OCI-LY7 (cell line): ENCODE results near the gene ZNF423. TPM values are rescaled to one million over a fixed set of nuclear protein-coding genes. Genes with fewer than 3 reads are reported as not detected.

Experiments used
- BruUV-seq: library from RNA; stranded (reverse); fragments of 400-500 nt; replicated peaks from 2 replicates; lab custom pipeline; 2021; lab: Mats Ljungman, UMichigan
- CTCF ChIA-PET: fragments of 300-600 bp; sonication (Branson Sonifier 250); formaldehyde crosslinking; loops from one replicate; lab custom pipeline; 2022; ENCODE audit warnings: antibody characterized with exemption; ENCODE audit not compliant: unreplicated experiment; lab: Charles Lee
- POLR2A ChIA-PET: fragments of 300-600 bp; sonication (Branson Sonifier 250); formaldehyde crosslinking; loops from one replicate; lab custom pipeline; 2022; ENCODE audit warnings: antibody characterized with exemption; lab: Charles Lee
- DNase-seq: peaks from one replicate; pipeline ENCODE4 v3.0.0-alpha.2; 2015; ENCODE audit warnings: low spot score
- H2AFZ ChIP-seq: fragments of 200-600 bp; sonication (generic), shearing (Covaris generic); 2 replicates; pipeline ENCODE4 v1.6.1; 2014; ENCODE audit warnings: mild to moderate bottlenecking, antibody characterized with exemption, low read length, moderate library complexity
- H3K27ac ChIP-seq: fragments of 200-600 bp; sonication (generic); 2 replicates; pipeline ENCODE4 v1.5.1; 2014; ENCODE audit warnings: mixed run types, low read depth, mild to moderate bottlenecking, moderate library complexity, low read length, inconsistent platforms; ENCODE audit not compliant: poor library complexity, severe bottlenecking
- H3K36me3 ChIP-seq: fragments of 200-600 bp; sonication (generic); 2 replicates; pipeline ENCODE4 v1.6.1; 2014; ENCODE audit warnings: mild to moderate bottlenecking, antibody characterized with exemption, low read length, moderate library complexity, mixed read lengths; ENCODE audit not compliant: insufficient read depth
- H3K4me1 ChIP-seq: fragments of 200-600 bp; sonication (generic); 2 replicates; pipeline ENCODE4 v1.5.1; 2014; ENCODE audit warnings: mild to moderate bottlenecking, low read length; ENCODE audit not compliant: insufficient read depth, poor library complexity, severe bottlenecking
- H3K4me2 ChIP-seq: fragments of 200-600 bp; sonication (generic); 2 replicates; pipeline ENCODE4 v1.6.1; 2014; ENCODE audit warnings: mild to moderate bottlenecking, low read length
- H3K4me3 ChIP-seq: fragments of 200-600 bp; sonication (generic); 2 replicates; pipeline ENCODE4 v1.5.1; 2014; ENCODE audit warnings: mild to moderate bottlenecking, low read depth, low read length; ENCODE audit not compliant: poor library complexity, severe bottlenecking
- H3K79me2 ChIP-seq: fragments of 200-600 bp; sonication (generic); 2 replicates; pipeline ENCODE4 v1.6.1; 2016; ENCODE audit warnings: low read depth, mild to moderate bottlenecking, low read length, moderate library complexity, mixed read lengths; ENCODE audit not compliant: insufficient read depth
- H3K9me2 ChIP-seq: fragments of 200-600 bp; sonication (generic); 2 replicates; pipeline ENCODE4 v1.6.1; 2016; ENCODE audit warnings: mild to moderate bottlenecking, low read length, mixed read lengths; ENCODE audit not compliant: insufficient read depth
- H3K9me3 ChIP-seq: fragments of 200-600 bp; sonication (generic); 2 replicates; pipeline ENCODE4 v1.6.1; 2014; ENCODE audit warnings: mild to moderate bottlenecking, mixed run types, low read length, mixed read lengths
- H4K20me1 ChIP-seq: fragments of 200-600 bp; sonication (generic); 2 replicates; pipeline ENCODE4 v1.6.1; 2014; ENCODE audit warnings: mild to moderate bottlenecking, antibody characterized with exemption, low read length, moderate library complexity, mixed read lengths; ENCODE audit not compliant: insufficient read depth
- EZH2phosphoT487 ChIP-seq: fragments of 200-600 bp; sonication (generic); IDR thresholded peaks from 2 replicates; pipeline ENCODE4 v1.6.1; 2018; ENCODE audit warnings: low read depth, borderline replicate concordance, mild to moderate bottlenecking, mixed run types, antibody characterized with exemption, low read length, moderate library complexity, mixed read lengths
- intact Hi-C: fragments of 100-400 bp; cut with micrococcal nuclease; formaldehyde crosslinking; loops from one replicate; pipeline ENCODE4 v1.10.0; 2022; ENCODE audit not compliant: unreplicated experiment
- total RNA-seq, 2 experiments: library from RNA; depleted of rRNA in 1 of 2; stranded (reverse); fragments of >200 nt in 1 of 2; shearing (Covaris generic) in 1 of 2; gene quantifications; 2 replicates each; pipeline ENCODE4 v1.2.3, GENCODE V29; 2014 to 2022
- TF ChIP-seq, protein P1 (sequence below): fragments of 200-600 bp; sonication (generic); conservative IDR thresholded peaks from 2 replicates; pipeline ENCODE4 v1.5.1; 2014; ENCODE audit warnings: mild to moderate bottlenecking, antibody characterized with exemption, low read length, moderate library complexity, mixed read lengths

Gene ZNF423
- total RNA-seq, 2 experiments from 2014 or later, result 0.09 to 0.13 TPM

DNA sequence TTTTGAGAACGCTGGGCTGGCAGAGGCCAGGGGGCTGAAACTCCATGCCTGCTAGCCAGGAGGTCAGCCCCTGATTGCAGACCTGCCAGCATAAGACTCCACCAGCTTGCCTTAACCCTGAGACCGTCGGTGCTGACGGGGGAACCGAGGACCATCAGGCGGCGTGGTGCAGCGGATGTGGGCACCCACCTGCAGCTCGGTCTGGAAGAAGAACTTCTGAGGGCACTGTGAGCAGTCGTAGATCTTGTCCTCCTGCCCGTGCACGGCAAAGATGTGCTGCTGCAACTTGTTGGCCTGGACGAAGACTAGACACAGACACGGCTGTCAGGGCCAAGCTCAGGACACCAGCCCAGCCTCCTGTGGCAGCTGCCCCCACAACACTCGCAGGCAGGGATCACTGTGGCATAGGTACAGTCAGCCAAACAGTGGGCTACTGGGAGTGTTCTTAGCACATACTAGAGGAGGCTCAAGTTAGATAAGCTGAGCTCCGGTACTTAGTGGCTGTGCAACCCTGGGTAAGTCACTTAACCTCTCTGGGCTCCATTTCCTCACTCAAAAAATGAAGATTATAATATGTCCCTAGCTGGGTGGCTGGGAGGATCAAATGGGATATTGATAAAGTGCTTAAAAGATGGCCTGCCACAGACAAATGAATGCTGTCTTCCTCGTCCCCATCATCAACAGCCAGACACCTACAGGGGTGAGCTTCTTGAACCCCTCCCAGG, 332.3 kb downstream of the ZNF423 start:
- POLR2A ChIA-PET, result interaction anchor here (1.0 to 1.7 kb wide), 3 partner anchors 41 to 81 kb away, joined by 3 to 4 read pairs (median 3); no protein-coding TSS in a partner anchor
- Histone ChIP-seq H2AFZ (no peak overlapping the region), H3K36me3 (no peaks in the 10 kb centered on the region), H3K9me2 (no peaks in the 10 kb centered on the region), H3K4me3 (no peak overlapping the region), H3K4me2 (peak overlapping the region; percentile 18; the same call in 1 of the 2 replicates), H3K4me1 (peaks cover 36% of the 10 kb centered on the region), H3K27ac (no peak overlapping the region), H4K20me1 (no peaks in the 10 kb centered on the region), H3K9me3 (no peaks in the 10 kb centered on the region), H3K79me2 (no peaks in the 10 kb centered on the region)
- TF ChIP-seq EZH2phosphoT487, result no peak
- TF ChIP-seq, protein P1, sequence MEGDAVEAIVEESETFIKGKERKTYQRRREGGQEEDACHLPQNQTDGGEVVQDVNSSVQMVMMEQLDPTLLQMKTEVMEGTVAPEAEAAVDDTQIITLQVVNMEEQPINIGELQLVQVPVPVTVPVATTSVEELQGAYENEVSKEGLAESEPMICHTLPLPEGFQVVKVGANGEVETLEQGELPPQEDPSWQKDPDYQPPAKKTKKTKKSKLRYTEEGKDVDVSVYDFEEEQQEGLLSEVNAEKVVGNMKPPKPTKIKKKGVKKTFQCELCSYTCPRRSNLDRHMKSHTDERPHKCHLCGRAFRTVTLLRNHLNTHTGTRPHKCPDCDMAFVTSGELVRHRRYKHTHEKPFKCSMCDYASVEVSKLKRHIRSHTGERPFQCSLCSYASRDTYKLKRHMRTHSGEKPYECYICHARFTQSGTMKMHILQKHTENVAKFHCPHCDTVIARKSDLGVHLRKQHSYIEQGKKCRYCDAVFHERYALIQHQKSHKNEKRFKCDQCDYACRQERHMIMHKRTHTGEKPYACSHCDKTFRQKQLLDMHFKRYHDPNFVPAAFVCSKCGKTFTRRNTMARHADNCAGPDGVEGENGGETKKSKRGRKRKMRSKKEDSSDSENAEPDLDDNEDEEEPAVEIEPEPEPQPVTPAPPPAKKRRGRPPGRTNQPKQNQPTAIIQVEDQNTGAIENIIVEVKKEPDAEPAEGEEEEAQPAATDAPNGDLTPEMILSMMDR, result no peak
- DNase-seq, result peak; percentile 71
- intact Hi-C loops, result loop anchor here (2.0 to 5.0 kb wide), 2 partner anchors 54 to 83 kb away; no protein-coding TSS in a partner anchor
- CTCF ChIA-PET, result interaction anchor here (0.6 kb wide), 2 partner anchors 16 to 90 kb away, joined by 3 to 4 read pairs; no protein-coding TSS in a partner anchor
- BruUV-seq, result no TSS peak

DNA sequence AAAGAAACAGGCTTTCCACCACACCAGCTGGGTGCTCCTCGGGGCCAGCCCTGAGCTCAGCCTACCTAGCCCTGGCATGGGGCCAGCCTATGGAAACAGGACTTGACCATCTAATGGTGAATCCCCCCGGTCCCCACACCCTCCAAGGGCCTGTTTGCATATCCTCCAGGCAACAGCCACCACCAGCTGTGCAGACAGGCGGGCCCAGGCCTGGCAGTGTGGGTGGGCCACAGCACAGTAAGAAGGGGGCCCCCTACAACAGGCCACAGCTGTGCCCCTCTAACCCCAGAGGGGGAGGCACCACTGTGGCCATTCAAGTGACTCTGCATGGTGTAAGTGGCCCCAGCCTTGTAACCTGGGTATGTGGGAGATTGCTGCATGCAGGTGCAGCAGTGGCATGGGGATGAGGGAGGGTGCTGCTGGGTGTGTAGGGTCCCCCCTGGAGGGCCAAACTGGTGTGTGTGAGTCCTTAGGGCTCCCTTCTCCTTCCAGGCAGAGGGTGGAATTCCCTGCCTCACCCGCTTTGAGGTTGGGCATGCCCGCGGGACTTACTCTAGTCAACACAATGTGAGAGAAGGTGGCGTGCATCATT, 334.1 kb downstream of the ZNF423 start:
- Histone ChIP-seq H3K79me2 (no peaks in the 10 kb centered on the region), H3K36me3 (no peaks in the 10 kb centered on the region), H3K4me2 (no peak overlapping the region), H3K9me3 (no peaks in the 10 kb centered on the region), H3K4me3 (no peak overlapping the region), H2AFZ (no peak overlapping the region), H3K9me2 (no peaks in the 10 kb centered on the region), H4K20me1 (no peaks in the 10 kb centered on the region), H3K4me1 (peaks cover 36% of the 10 kb centered on the region), H3K27ac (no peak overlapping the region)
- DNase-seq, result no peak
- intact Hi-C loops, result loop anchor here (2.0 to 5.0 kb wide), 2 partner anchors 55 to 81 kb away; no protein-coding TSS in a partner anchor
- ChIA-PET CTCF (interaction anchor here (0.6 kb wide), 1 partner anchor 336 kb away, joined by 3 read pairs; no protein-coding TSS in a partner anchor), POLR2A (interaction anchor here (0.7 to 1.0 kb wide), 2 partner anchors 12 to 36 kb away, joined by 3 read pairs; no protein-coding TSS in a partner anchor)
- BruUV-seq, result no TSS peak
- no peak for TF ChIP-seq EZH2phosphoT487
- TF ChIP-seq, protein P1, result no peak
